Measurements from ENCODE around the gene SLC4A1AP.

The SLC4A1AP gene

DNA sequence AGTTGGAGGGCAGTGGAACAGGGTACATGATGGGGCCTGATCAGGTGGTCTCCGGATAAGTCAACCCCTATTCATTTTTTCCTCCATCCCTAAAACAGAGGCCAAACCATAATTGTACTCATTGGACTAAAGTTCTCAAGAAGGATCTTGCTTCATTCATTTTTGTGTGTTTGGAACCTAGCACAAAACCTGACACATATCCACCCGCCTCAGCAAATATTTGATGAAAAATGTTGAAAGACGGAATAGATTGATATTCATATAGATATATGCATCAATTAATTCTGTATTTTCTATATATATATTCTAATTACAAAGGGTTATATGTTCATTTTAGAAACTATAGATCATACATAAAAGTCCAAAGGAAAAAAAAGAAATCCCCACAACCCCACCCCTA lies 21.9 kb downstream of the SLC4A1AP start:
- DNase-seq (ENCODE audit: low spot score): no peak
- TF ChIP-seq, protein P1, sequence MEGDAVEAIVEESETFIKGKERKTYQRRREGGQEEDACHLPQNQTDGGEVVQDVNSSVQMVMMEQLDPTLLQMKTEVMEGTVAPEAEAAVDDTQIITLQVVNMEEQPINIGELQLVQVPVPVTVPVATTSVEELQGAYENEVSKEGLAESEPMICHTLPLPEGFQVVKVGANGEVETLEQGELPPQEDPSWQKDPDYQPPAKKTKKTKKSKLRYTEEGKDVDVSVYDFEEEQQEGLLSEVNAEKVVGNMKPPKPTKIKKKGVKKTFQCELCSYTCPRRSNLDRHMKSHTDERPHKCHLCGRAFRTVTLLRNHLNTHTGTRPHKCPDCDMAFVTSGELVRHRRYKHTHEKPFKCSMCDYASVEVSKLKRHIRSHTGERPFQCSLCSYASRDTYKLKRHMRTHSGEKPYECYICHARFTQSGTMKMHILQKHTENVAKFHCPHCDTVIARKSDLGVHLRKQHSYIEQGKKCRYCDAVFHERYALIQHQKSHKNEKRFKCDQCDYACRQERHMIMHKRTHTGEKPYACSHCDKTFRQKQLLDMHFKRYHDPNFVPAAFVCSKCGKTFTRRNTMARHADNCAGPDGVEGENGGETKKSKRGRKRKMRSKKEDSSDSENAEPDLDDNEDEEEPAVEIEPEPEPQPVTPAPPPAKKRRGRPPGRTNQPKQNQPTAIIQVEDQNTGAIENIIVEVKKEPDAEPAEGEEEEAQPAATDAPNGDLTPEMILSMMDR (IDR thresholded peaks at IDR 0.05; ENCODE audit: extremely low read depth, insufficient read depth, missing control alignments): no peak
- in situ Hi-C loops (cut with MboI; ENCODE audit: low pct_unique_long_range_greater_than_20kb, low sequenced_read_pairs, unreplicated experiment): no loop called here

DNA sequence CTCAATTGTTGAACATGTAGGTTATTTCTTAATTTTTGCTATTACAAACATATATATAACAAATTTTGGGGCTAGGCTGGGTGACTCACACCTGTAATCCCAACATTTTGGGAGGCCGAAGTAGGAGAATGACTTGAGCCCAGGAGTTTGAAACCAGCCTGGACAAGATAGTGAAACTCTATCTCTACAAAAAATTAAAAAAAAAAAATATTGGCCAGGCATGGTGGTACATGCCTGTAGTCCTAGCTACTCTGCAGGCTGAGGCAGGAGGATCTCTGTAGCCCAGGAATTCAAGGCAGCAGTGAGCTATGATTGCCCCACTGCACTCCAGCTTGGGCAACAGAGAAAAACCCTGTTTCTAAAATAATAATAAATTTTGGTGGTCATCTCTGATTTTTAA lies 23.5 kb downstream of the SLC4A1AP start:
- in situ Hi-C loops (cut with MboI; ENCODE audit: low pct_unique_long_range_greater_than_20kb, low sequenced_read_pairs, unreplicated experiment): no loop called here
- no peak for DNase-seq (ENCODE audit: low spot score)

DNA sequence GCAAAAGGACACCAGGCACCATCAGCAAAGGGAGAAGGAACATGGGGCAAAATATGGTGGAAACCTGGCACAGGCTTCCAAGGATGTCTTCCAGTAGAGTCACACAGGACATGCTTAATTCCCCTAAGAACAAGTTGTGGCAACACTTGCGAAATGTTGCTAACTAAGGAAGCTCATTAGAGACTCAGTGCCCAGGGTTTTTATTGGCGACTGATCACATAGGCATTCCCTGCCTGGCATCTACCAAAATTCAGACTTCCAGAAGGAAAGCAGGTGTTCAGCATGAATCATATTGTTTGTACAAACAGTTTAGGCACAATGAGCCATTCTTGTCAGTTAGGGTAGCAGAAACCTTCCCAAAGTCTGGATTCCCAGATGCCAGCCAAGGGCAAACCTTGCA lies 25.7 kb downstream of the SLC4A1AP start:
- no peak for DNase-seq (ENCODE audit: low spot score)
- in situ Hi-C loops (cut with MboI; ENCODE audit: low pct_unique_long_range_greater_than_20kb, low sequenced_read_pairs, unreplicated experiment): no loop called here
- TF ChIP-seq, protein P1 (IDR thresholded peaks at IDR 0.05; ENCODE audit: extremely low read depth, insufficient read depth, missing control alignments): no peak

More for the DNA sequence above, 23.5 kb downstream of the SLC4A1AP start:
- TF ChIP-seq, protein P1 (IDR thresholded peaks at IDR 0.05; ENCODE audit: extremely low read depth, insufficient read depth, missing control alignments): no peak

DNA sequence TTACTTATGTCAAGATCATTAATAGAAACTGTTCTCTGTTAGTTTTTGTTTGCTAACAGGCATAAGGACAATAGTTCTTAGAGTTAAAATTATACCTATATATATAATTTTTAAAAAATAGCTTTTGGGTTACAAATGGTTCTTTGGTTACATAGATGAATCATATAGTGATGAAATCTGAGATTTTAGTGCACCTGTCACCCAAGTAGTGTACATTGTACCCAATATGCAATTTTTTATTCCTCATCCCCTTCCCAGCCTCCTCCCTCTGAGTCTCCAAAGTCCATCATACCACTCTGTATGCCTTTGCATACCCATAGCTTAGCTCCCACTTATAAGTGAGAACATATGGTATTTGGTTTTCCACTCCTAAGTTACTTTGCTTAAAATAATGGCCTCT lies 26.4 kb downstream of the SLC4A1AP start:
- in situ Hi-C loops (cut with MboI; ENCODE audit: low pct_unique_long_range_greater_than_20kb, low sequenced_read_pairs, unreplicated experiment): no loop called here
- TF ChIP-seq, protein P1 (IDR thresholded peaks at IDR 0.05; ENCODE audit: extremely low read depth, insufficient read depth, missing control alignments): no peak
- DNase-seq (ENCODE audit: low spot score): no peak

DNA sequence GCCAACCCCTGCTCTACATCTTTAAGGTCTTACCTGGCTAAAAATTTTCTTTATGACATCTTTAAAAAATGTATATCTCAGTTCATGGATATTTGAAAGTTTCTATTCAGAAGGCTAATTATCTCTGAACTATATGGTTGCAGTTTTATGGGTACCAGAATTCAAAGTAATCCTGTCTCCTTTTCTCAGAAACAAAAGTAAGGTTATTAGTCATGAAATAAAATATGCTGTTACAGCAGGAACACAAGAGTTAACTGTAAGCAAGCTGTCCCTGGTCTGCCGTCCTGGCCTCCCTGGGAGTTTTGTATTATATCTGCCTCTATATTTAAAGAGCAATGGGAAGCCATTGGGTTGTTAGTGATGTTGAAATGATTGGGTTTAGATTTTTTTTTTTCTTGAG lies 34.0 kb downstream of the SLC4A1AP start:
- DNase-seq (ENCODE audit: low spot score): no peak
- in situ Hi-C loops (cut with MboI; ENCODE audit: low pct_unique_long_range_greater_than_20kb, low sequenced_read_pairs, unreplicated experiment): no loop called here
- TF ChIP-seq, protein P1 (IDR thresholded peaks at IDR 0.05; ENCODE audit: extremely low read depth, insufficient read depth, missing control alignments): no peak

DNA sequence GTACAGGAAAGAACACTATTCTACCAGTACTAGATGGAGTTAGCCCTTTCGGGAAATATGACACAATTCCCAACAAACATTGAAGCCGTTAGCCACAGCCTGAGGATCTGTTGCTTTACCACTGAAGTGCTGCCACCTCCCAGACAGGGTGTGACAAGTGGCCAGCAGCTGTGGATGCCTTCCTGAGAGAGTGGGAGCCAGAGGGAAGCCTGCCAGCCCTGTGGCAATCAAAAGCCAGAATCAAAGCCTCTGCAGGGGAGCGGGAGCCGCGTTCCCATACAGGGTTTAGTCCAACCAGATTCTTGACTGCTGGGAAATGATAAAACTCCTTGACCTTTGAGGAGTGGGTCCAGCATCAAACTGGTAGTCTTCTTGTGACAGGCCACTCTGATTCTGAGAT lies 38.0 kb downstream of the SLC4A1AP start:
- TF ChIP-seq, protein P1 (IDR thresholded peaks at IDR 0.05; ENCODE audit: extremely low read depth, insufficient read depth, missing control alignments): no peak
- DNase-seq (ENCODE audit: low spot score): no peak
- in situ Hi-C loops (cut with MboI; ENCODE audit: low pct_unique_long_range_greater_than_20kb, low sequenced_read_pairs, unreplicated experiment): no loop called here

DNA sequence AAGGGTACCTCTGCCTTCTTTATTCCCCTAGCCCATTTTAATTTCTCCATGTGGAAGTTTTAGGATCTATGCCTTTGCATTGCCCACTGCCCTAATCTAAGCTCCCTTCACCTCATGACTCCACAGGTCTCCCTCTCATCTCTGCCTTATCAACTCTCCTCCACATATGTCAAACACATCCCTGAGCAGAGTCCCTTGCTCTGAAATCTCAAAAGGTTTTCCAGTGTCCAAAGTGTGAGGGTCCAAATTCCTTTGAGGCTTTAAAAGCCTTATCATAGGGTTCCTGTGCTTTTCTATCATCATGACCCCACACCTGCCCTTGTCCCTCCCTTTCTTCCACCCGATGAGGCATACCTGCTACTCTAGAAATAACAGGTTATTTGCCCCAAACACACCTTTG lies 38.6 kb downstream of the SLC4A1AP start:
- in situ Hi-C loops (cut with MboI; ENCODE audit: low pct_unique_long_range_greater_than_20kb, low sequenced_read_pairs, unreplicated experiment): no loop called here
- TF ChIP-seq, protein P1 (IDR thresholded peaks at IDR 0.05; ENCODE audit: extremely low read depth, insufficient read depth, missing control alignments): no peak
- no peak for DNase-seq (ENCODE audit: low spot score)
